Measurements from ENCODE around the gene MEN1.

GRCh38 chr11:64787526-64788320 is 22.6 kb downstream of the MEN1 start:
- TF ChIP-seq ZNF224 (CRISPR knock-in tag; IDR thresholded peaks at IDR 0.05) (no peak), MTF1 (CRISPR knock-in tag; IDR thresholded peaks at IDR 0.05; ENCODE audit: borderline replicate concordance) (no peak), ZNF175 (CRISPR knock-in tag; IDR thresholded peaks at IDR 0.05; ENCODE audit: low read depth) (no peak), MEF2D (tag; conservative IDR thresholded peaks at IDR 0.05; ENCODE audit: low read depth) (no peak), CTCF (IDR thresholded peaks at IDR 0.05 in 2 of 3, conservative IDR thresholded peaks at IDR 0.05 in 1 of 3; ENCODE audit: insufficient read depth in 2 of 3, low read depth in 1 of 3, low read length in 3 of 3) (peak; percentile 85 to 92 (median 91)), ZHX1 (conservative IDR thresholded peaks at IDR 0.05; ENCODE audit: low read length) (no peak)
